Measurements from ENCODE around the gene DIPK1C.

DNA sequence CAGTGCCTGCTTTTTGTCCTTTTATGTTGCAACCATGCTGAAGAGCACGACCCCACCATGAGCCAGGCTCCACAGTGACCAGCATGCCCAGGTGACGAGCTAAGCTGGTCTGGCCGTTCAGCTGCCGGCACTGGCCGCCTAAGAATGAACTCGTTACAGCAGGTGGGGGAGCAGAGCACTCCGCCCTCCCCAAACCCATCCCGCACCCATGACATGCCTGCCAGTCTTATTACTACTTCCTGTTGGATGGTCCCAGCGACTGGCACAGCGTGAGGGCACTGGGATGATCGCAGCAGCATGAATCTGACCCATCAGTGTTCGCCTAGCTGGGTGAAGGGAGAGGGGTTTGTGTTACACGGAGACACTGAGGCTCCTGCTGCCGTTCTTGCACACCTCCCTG is 11.5 kb downstream of the DIPK1C start:
- TF ChIP-seq CTCF (IDR thresholded peaks at IDR 0.05) (no peak), POLR2A (IDR thresholded peaks at IDR 0.05) (no peak)
